Inferior parietal cortex (tissue), 1 donor: ENCODE results near the gene ZCCHC7.

ENCODE experiments used
- DNase-seq: peaks from one replicate; pipeline ENCODE4 v3.0.0-alpha.2; 2016; ENCODE audit errors: extremely low spot score

ZCCHC7 gene

DNA sequence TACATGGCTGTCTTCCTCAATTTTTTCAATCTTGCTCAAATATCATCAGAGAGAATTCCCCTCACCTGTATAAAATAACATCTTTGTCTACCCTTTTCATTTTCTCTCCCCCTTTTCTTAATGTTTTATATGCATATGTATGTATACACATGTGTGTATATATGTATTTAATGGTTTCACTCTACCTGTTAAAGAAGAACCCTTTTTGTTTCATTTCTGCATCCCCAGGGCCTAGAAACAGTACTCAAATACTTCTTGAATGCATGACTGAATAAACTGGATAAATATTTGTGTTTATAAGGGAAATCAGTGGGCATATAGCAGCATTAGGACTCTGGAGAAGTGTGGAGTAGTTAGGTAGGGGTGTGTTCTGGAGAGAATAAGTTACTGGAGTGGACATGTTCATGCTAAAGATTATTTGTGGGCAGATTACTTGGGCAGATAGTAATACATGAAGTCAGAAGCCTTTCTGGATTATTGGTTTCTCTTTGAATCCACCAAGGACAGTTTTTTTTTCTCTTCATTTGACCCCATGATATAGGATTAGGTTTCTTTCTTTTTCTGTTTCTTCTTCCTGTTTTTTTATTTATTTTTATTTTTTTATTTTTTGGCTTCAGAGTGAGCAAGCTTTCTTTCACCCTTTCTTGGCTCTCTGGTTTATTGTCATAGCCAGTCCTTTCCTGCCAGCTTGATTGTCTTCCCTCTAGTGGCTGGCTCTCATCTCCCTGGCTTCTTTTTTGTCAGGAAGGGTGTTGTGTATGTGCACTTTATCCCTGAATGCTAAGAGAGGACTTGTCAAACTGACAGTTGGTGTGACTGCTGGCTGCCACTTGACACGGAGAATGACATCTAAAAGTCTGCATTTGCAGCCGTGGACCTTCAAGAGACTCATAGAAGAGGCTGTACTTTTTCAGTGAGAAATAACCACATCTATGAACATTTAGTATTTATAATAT, 89.3 kb downstream of the ZCCHC7 start:
- no peak for DNase-seq

DNA sequence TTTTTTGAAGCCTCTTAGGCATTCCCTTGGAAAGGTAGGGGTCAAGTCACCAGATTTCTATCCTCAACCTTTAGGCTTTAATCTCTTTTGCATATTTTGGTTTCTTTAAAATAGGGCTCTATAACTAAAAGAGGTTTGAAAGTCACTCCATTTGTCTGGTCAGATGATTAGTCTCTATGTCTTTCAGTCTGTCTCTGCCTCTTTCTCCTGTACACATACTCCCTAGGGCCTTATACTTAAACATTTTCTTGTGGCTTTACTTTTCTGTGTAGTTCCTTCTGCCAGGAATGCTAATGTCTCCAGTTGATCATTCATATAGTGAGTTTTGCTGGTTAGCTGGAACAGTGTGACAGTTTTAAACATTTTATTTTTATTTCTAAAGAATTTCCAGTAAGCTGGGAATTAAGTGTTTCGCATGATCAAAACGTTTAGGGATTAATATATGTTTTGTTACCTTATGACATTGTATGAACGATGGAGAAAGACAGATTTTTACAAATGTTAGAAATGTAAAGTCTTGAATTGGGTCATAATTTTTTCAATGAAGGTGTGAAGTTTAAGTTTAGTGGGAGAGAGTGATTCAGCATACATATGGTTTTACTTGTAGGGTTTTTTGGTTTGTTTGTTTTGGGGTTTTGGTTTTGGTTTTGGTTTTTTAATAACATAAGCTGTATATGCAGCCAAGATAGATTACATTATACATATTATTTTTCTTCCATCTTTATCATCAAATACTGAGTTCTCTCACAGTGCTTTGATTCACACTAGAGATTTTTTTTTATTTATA, 90.6 kb downstream of the ZCCHC7 start:
- DNase-seq: no peak

DNA sequence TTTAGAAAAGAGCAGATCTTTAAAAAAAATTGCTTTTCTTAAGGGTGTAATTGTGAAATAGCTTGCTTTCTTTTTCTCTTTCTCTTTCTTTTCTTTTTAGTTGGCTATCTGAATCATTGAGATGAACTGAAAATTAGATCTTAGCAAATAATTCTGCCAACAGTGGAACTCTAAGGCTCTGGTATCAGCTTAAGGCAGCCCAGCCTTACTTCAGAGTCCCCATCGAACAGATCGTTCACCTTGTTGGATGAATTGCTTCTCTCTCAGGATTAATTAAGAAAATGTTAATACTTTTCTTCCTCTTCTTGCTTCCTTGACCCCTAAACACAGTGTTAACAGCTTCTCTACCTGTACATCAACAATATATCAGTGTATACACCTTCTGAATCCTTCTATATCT, 92.1 kb downstream of the ZCCHC7 start:
- no peak for DNase-seq

DNA sequence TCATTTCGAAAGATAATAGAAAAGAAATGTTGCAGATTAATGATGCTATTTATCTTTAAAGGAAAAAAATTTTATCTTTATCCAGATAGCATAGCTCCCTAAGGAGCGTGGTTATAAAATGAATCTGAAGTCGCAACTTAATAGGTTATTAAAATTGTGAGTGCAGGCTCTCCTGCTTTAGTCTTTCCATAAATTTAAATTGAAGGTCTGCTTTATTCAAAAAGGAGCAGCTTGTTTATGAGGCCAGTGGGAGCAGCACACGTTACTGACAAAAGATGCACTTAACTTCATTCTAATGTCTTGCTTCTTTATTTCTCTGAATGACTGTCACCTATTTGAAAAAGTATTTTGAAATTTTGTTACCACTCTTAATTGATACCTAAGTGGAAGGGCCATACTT, 95.0 kb downstream of the ZCCHC7 start:
- no peak for DNase-seq

DNA sequence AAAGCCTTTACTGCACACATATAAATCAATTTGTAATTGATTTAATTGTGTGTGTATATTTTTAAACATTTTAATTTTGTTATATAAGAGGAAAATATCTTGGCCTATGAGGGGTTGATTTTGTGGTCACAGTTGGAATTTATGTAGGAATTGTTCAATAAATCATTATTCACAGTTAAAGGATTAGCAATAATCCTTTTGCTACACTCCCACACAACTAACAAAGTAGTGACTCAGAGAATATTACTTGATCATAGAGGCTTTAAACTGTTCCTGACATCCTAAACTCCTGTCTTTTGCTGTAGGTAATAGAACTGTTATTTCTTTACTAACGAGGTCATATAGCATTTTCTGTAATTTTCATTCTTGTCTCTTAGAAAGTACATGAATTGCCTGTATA, 95.5 kb downstream of the ZCCHC7 start:
- no peak for DNase-seq

DNA sequence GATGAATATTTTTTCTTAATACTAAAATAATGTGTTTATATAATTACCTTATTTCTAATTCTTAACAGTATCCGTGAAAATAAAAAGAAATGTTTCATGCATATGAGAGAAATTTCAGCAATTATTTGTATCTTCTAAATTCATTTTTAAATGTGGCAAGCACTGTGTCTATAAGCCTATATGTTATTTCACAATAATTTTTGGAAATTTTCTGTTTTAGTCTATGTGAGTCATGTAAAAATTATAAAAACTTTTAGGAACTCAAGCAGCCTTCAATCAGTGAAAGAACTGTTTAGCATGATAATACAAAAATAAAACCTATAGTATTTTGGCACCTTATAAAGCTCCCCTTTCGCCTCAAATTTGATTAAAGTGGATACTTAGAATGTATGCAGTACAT, 96.8 kb downstream of the ZCCHC7 start:
- DNase-seq: no peak

DNA sequence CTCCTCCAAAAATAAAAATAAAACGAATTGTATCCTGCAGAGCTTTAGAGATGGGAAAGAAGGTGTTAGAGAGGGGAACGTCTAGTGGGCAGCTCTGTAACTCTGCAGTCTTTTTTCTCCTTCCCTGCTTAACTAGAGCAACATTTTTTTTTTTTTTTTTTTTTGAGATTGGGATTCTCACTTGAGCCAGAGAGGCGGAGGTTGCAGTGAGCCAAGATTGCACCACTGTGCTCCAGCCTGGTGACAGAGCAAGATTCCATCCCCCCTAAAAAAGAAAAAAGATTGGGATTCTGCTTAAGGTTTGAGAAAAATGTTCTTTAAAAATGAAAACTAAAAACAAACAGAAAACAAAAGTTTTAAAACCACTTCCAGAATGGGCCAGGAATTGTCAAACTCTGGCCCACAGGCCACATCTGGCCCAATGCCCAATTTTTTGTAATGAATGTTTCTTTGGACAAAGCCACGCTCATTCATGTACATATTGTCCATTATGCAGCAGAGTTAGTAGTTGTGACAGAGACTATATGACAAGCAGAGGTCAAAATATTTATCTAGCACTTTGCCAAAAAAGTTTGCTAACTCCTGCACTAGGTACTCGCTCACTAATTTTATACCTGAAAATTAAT, 98.5 kb downstream of the ZCCHC7 start:
- DNase-seq: no peak

DNA sequence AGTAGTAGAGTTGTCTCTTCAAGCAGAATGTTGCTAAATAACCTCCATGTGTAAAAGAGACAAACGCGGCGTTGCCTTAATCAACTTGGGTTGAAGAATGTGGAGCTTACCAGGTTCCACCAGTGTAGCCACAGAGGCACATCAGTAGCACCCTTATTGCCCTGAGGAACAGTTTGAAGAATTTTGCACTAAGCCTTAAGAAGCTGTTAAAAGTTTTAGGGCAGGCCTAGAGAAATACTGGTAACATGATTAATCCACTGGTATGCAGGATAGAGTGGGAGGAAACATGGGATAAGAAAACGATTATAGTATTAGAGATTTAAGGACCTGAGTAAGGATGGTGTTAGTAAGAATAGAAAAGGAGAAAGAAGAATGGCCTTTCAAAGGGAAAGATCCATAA, 100.6 kb downstream of the ZCCHC7 start:
- DNase-seq: no peak

DNA sequence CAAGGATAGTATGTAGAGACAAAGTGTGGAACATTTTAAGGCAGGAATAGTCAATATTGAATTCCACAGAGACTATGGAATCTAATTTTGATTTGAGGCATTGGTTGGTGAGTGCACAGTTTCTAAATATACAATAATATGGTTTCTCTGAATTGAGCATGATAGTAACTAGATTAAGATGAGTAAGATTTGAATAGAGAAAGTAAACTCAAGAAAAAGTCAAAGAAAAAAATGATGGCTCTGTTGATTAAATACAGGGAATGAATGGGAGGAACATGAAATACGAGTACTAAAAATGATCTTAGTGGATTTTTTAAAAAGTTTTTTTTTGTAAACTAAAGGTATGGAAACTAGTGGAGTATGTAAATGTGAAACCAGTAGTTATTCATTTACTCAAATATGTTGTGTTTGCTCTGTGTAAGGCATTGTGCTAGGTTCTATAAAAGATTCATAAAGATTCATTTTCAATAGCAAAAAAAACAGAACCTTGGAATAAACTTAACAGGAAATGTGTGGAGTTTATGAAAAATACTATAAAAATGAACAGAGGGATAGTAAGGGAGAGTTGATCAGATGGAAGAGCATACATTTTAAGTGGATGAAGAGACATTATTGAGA, 101.2 kb downstream of the ZCCHC7 start:
- DNase-seq: no peak

DNA sequence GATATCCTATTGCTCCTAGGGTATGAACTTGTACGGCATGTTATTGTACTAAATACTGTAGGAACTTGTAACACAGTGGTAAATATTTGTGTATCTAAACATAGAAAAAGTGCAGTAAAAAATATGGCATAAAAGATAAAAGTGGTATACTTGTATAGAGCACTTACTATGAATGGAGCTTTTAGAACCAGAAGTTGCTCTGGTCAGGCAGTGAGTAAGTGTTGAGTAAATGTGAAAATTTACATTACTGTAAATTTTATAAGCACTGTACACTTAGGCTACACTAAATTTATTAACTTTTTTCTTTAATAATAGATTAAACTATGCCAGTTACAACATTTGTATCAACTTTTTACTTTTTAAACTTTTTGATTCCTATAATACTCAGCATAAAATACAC, 109.1 kb downstream of the ZCCHC7 start:
- DNase-seq: no peak

DNA sequence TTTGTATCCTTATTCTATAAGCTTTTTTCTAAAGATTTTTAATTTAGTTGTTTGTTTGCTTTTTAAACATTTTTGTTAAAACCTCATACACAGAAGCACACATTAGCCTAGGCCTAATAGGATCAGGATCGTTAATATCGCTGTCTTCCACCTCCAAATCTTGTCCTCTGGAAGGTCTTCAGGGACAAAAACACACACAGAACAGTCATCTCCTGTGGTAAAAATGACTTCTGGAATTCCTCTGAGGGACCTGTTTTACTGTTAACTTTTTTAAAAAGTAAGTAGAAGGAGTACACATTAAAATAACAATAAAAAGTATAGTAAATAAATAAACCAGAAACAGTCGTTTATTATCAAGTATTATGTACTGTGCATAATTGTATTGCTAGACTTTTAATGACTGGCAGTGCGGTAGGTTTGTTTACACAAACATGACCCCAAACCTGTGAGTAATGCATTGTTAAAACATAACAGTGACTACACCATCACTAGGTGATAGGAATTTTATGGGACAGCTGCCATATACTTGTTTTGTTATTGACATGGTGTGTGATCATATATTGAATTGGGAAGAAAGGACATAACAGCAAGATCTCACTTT, 109.6 kb downstream of the ZCCHC7 start:
- no peak for DNase-seq

DNA sequence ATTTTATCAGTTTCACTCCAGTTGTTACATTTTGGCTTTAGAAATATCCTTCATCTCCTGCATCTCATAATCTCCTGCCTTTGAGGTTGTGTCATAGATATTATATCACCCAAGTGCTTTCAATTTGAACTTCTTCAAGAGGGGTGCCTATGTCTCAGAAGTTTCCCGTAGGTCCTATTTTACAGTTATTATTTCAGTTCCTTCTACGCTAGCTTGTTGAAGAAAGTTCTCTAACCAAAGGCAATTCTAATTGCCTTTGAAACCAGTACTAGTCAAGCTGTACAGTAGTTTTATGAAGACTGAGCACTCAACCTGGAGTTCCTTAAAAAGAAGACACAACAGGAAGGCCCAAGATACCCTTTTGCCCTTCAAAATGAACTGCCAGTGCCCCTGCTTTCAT, 116.4 kb downstream of the ZCCHC7 start:
- no peak for DNase-seq

DNA sequence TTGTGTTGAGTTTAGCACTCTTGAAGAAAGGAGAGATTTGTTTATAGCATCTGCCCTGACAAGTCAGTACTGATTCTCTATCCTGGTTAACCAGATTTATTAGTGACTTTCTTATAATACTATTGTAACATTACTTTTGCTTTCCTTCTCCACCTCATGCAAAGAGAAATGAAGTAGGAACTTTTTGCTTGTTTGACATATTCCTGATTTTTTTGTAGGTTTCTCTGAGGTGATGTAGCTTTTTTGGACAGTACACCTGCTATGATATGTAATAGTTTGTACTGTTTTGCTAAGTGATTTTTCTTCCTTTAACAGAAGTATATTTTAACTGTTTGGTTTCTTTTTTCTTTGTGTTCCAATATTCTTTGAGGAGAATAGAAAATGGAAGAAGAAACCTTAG, 117.7 kb downstream of the ZCCHC7 start:
- DNase-seq: no peak

DNA sequence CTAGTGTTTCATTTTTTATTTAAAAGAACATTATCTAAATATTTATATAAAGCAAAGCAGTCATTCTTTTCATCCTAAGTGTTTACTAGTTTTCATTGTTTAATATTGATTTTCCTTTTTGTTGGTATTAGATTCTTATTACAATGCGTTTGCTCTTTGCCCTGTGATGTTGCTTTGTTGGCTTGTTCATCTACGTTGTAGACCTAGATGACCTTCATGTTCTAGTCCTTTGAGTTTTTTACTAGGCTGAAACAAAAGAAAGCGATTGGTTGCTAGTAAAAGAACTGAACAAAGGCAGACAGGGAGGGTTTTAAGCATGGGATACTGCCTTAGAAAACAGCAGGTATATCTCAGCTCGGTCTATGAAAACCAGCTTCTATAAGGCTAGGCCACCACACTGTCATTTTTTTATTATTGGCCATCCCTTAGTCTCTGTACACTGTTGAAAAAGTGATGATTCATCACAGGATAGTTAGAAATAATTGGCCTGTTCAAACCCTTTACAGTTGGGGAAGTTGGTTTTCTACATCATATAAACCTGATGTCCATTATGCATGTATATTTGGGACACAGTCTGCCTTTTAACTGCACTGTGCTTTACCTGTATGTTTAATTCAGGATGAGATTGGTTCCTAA, 119.0 kb downstream of the ZCCHC7 start:
- no peak for DNase-seq

DNA sequence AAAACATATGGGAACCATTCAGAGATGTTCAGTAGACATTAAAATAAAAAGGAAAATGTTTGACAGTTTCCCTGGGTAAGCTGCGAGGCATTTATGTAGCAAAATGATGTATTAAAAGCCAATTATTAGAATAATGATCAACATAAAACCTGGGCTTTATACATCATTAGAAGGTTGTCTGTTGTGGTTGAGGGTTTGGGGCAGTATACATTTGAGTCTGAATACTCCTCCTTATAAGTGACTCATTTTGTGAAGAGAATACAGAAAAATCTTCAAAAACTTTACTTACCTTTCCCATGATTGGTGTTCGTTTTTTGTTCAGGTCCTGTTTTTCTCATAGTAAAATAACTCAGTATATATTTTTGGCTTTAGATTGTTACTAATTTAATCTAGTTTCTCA, 119.5 kb downstream of the ZCCHC7 start:
- no peak for DNase-seq

DNA sequence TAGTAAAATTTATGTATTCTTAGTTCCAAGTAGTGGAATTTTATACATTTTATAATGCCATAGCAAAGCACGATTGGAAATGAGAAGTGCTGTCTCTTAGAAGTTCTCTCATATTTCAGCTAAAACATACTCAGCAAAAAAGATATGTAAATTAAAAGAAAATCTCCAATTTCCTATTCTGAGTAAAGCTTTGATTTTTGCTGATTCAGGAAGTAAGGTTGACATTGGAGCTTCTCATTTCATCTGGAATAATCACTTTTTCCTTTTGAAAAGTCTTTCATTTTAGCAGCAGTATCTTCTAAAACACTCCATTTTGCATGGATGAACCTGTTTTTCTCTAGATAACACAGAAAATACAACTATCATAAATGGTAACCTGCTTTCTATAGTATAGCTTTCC, 121.0 kb downstream of the ZCCHC7 start:
- no peak for DNase-seq

DNA sequence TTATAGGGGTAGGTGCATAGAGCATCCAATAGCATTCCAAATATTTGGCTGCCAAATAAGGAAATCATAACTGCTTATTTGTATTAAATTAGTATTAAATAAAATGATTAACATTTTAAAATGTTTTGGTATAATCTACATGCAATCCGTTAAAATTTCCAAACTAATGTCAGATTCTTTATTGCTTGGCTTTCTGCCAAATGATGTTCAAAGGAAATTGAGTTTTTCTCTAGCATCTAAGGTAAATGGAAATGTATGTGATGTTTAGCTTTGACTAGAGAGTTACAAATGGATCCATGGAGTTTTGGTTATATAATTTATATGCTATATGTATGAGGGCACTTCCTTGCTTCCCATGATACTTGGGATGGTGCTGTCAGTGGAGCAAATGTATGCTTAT, 121.7 kb downstream of the ZCCHC7 start:
- no peak for DNase-seq

DNA sequence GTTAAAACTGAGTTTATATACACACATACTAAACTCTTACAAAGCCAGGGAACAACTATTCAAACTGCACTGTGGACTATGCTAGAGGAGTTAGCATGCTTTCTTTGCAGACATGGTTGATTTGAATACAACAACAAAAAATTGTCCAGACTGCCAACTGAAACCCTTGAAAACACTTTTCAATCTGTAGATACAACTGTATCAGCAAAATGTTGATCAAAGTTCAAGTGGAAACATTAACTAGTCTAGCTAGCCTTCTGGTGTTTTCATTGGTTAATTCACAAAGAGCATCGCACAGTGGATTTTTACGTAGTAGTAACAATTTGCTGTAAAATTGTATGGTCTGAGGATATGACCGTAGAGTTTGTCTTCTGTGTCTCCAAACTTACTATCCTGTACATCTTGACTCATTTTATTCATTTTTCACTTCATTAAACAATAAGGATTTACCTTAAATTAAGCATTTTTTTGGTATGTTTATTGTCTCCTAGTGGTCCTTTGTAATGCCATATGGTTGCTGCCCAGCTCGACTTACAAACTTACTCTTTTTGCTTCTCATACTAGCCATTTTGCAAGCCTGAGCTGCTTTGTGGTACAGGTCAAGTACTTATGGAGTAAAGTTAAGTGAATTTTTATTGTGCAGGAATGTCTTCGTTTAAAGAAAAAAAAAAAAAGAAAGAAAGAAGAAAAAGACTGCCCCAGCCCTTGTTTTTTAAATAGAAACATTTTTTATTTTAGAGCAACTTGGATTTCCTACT, 123.4 kb downstream of the ZCCHC7 start:
- no peak for DNase-seq

DNA sequence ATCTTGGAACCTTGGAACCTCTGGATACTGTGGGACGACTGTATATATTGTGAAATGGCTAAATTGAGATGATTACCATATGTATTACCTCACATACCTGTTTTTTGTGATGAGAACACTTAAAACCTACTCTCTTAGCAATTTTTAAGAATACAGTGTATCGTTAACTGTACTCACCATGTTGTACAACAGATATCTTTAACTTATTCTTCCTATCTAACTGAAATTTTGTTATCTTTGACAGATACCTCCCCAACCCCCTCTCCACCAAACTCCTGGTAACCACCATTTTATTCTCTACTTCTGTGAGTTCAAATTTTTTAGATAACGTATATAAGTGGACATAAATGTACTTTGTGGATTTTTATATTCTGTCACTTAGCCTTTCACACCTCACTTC, 126.5 kb downstream of the ZCCHC7 start:
- DNase-seq: no peak

DNA sequence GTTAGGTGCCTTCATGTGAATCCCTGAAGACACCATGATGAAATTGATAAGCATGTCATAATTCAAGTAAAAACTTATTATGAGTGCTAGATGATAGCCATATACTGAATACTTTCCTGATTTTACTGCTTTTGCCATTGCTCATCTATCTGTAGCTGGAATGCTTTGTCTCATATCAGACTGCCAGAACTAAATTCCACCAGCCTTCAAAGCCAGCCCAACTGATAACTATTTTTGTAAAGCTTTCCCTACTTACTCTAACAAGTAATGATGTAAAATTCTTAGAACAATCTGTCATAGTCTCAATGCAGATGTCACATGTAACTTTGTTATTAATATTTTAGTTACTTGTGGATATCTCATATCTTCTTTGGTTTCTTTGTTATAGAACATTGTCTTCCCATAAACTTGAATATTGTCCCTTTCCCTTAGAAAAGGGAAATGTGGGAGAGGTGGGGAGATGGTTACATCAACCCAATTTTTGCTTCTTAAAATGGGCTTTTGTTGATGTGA, 128.3 kb downstream of the ZCCHC7 start:
- no peak for DNase-seq
